Measurements from ENCODE around the gene ERI3. TPM values are rescaled to one million over a fixed set of nuclear protein-coding genes. Genes with fewer than 3 reads are reported as not detected.
A peak's percentile ranks its signal among the peaks of the same experiment; 100 is the strongest.

The ERI3 gene
- total RNA-seq, 1 experiment from 2014 or later, result 83.4 TPM

GRCh38 chr1:44227211-44227610 is 127.8 kb downstream of the ERI3 start:
- Mint-ChIP-seq H3K27ac (ENCODE audit: low read depth, unreplicated experiment) (peak overlapping the region; percentile 36), H3K9me3 (ENCODE audit: unreplicated experiment) (no peaks in the 10 kb centered on the region), H3K36me3 (ENCODE audit: insufficient read depth, unreplicated experiment) (peaks cover 19% of the 10 kb centered on the region), H3K27me3 (ENCODE audit: insufficient read depth, unreplicated experiment) (no peaks in the 10 kb centered on the region), H3K4me3 (ENCODE audit: unreplicated experiment) (no peak overlapping the region), H3K4me1 (ENCODE audit: insufficient read depth, unreplicated experiment) (peaks cover 6% of the 10 kb centered on the region)
- no TSS peak for BruUV-seq (replicated peaks)
- TF ChIP-seq CTCF (IDR thresholded peaks at IDR 0.05; ENCODE audit: unreplicated experiment), result no peak
- POLR2A ChIA-PET, result interaction anchor here (1.0 to 1.1 kb wide), 2 partner anchors 10 to 14 kb away, joined by 4 read pairs; partner anchors contain the start of gene DMAP1
- CTCF ChIA-PET, result interaction anchor here (0.6 to 1.8 kb wide), 4 partner anchors 9 to 673 kb away, joined by 3 to 15 read pairs (median 4); no protein-coding TSS in a partner anchor
- peak; percentile 10 for DNase-seq (ENCODE audit: unreplicated experiment)
- intact Hi-C loops (cut with micrococcal nuclease), result no loop called here

- Mint-ChIP-seq H3K27me3 (ENCODE audit: insufficient read depth, unreplicated experiment) (no peaks in the 10 kb centered on the region), H3K4me3 (ENCODE audit: unreplicated experiment) (no peak overlapping the region), H3K36me3 (ENCODE audit: insufficient read depth, unreplicated experiment) (peaks cover 17% of the 10 kb centered on the region), H3K4me1 (ENCODE audit: insufficient read depth, unreplicated experiment) (peaks cover 6% of the 10 kb centered on the region), H3K9me3 (ENCODE audit: unreplicated experiment) (no peaks in the 10 kb centered on the region), H3K27ac (ENCODE audit: low read depth, unreplicated experiment) (no peak overlapping the region)
- intact Hi-C loops (cut with micrococcal nuclease), result no loop called here
- CTCF ChIA-PET, result interaction anchor here (0.6 to 1.8 kb wide), 4 partner anchors 8 to 368 kb away, joined by 3 to 15 read pairs (median 6); no protein-coding TSS in a partner anchor
- DNase-seq (ENCODE audit: unreplicated experiment), result no peak
- no peak for TF ChIP-seq CTCF (IDR thresholded peaks at IDR 0.05; ENCODE audit: unreplicated experiment)
- POLR2A ChIA-PET, result interaction anchor here (0.5 kb wide), 1 partner anchor 37 kb away, joined by 3 read pairs; no protein-coding TSS in a partner anchor
- no TSS peak for BruUV-seq (replicated peaks)
Observed at GRCh38 chr1:44225761-44226160, 129.3 kb downstream of the ERI3 start.

GRCh38 chr1:44223187-44223610 is 131.9 kb downstream of the ERI3 start:
- no peak overlapping the region for H3K27ac Mint-ChIP-seq (ENCODE audit: low read depth, unreplicated experiment)
- intact Hi-C loops (cut with micrococcal nuclease), result no loop called here
- ChIA-PET CTCF (no interaction called here), POLR2A (interaction anchor here (0.9 kb wide), 1 partner anchor 429 kb away, joined by 3 read pairs; no protein-coding TSS in a partner anchor)
- H3K4me3 Mint-ChIP-seq (ENCODE audit: unreplicated experiment), result no peak overlapping the region
- H3K27me3 Mint-ChIP-seq (ENCODE audit: insufficient read depth, unreplicated experiment), result no peaks in the 10 kb centered on the region
- BruUV-seq (replicated peaks), result no TSS peak
- DNase-seq (ENCODE audit: unreplicated experiment), result no peak
- H3K9me3 Mint-ChIP-seq (ENCODE audit: unreplicated experiment), result no peaks in the 10 kb centered on the region
- peaks cover 6% of the 10 kb centered on the region for H3K4me1 Mint-ChIP-seq (ENCODE audit: insufficient read depth, unreplicated experiment)
- no peak for TF ChIP-seq CTCF (IDR thresholded peaks at IDR 0.05; ENCODE audit: unreplicated experiment)
- H3K36me3 Mint-ChIP-seq (ENCODE audit: insufficient read depth, unreplicated experiment), result peaks cover 34% of the 10 kb centered on the region

GRCh38 chr1:44222397-44223186 is 132.5 kb downstream of the ERI3 start:
- ChIA-PET POLR2A (no interaction called here), CTCF (interaction anchor here (0.6 to 0.7 kb wide), 2 partner anchors 124 to 204 kb away, joined by 3 read pairs; no protein-coding TSS in a partner anchor)
- intact Hi-C loops (cut with micrococcal nuclease), result no loop called here
- BruUV-seq (replicated peaks), result no TSS peak
- Mint-ChIP-seq H3K27ac (ENCODE audit: low read depth, unreplicated experiment) (no peak overlapping the region), H3K4me3 (ENCODE audit: unreplicated experiment) (no peak overlapping the region), H3K27me3 (ENCODE audit: insufficient read depth, unreplicated experiment) (no peaks in the 10 kb centered on the region), H3K9me3 (ENCODE audit: unreplicated experiment) (no peaks in the 10 kb centered on the region), H3K36me3 (ENCODE audit: insufficient read depth, unreplicated experiment) (peaks cover 37% of the 10 kb centered on the region), H3K4me1 (ENCODE audit: insufficient read depth, unreplicated experiment) (peaks cover 6% of the 10 kb centered on the region)
- TF ChIP-seq CTCF (IDR thresholded peaks at IDR 0.05; ENCODE audit: unreplicated experiment), result no peak
- no peak for DNase-seq (ENCODE audit: unreplicated experiment)
